PC-3 (cell line): ENCODE data around the gene TRAPPC11. TPM values are rescaled to one million over a fixed set of nuclear protein-coding genes. Genes with fewer than 3 reads are reported as not detected.

Experiments
- ATAC-seq: fragments of 200-7000 bp; cut with Tn5 transposase; 2 replicates; pipeline ENCODE4 v1.9.1; 2020; ENCODE audit warnings: mild to moderate bottlenecking, moderate library complexity
- BruUV-seq: library from RNA; stranded (reverse); fragments of 400-500 nt; replicated peaks from 2 replicates; lab custom pipeline; 2021; lab: Mats Ljungman, UMichigan
- CTCF ChIA-PET: fragments of 300-600 bp; sonication (Branson Sonifier 250); formaldehyde crosslinking; loops from one replicate; lab custom pipeline; 2022; ENCODE audit warnings: antibody characterized with exemption; lab: Charles Lee
- POLR2A ChIA-PET: fragments of 300-600 bp; sonication (Branson Sonifier 250); formaldehyde crosslinking; loops from one replicate; lab custom pipeline; 2022; ENCODE audit warnings: antibody characterized with exemption; ENCODE audit not compliant: unreplicated experiment; lab: Charles Lee
- DNase-seq: peaks from one replicate; pipeline ENCODE4 v3.0.0-alpha.2; 2015
- H2AFZ ChIP-seq: fragments of 300-600 bp; sonication (generic); 2 replicates; pipeline ENCODE4 v1.6.0; 2016; ENCODE audit warnings: antibody characterized with exemption, low read length
- H3F3A ChIP-seq: fragments of 300-600 bp; sonication (generic); one replicate; pipeline ENCODE4 v1.6.0; 2017; ENCODE audit warnings: antibody characterized with exemption, low read length, control low read depth, mild to moderate bottlenecking; ENCODE audit not compliant: unreplicated experiment
- H3K27ac ChIP-seq: fragments of 300-600 bp; sonication (generic); 2 replicates; pipeline ENCODE4 v1.5.1; 2016; ENCODE audit warnings: mild to moderate bottlenecking, low read length
- H3K27me3 ChIP-seq: fragments of 300-600 bp; sonication (generic); 2 replicates; pipeline ENCODE4 v1.6.1; 2016; ENCODE audit warnings: low read length, mixed read lengths
- H3K36me3 ChIP-seq: fragments of 300-600 bp; sonication (generic); 2 replicates; pipeline ENCODE4 v1.6.1; 2016; ENCODE audit warnings: low read depth, mixed run types, low read length, mixed read lengths
- H3K4me1 ChIP-seq: fragments of 300-600 bp; sonication (generic); 2 replicates; pipeline ENCODE4 v1.5.1; 2016; ENCODE audit warnings: low read length; ENCODE audit not compliant: insufficient read depth
- H3K4me2 ChIP-seq: fragments of 300-600 bp; sonication (generic); 2 replicates; pipeline ENCODE4 v1.6.0; 2016; ENCODE audit warnings: low read length
- H3K4me3 ChIP-seq: fragments of 300-600 bp; sonication (generic); 2 replicates; pipeline ENCODE4 v1.5.1; 2016; ENCODE audit warnings: mild to moderate bottlenecking, low read length, mixed read lengths
- H3K79me2 ChIP-seq: fragments of 300-600 bp; sonication (generic); 2 replicates; pipeline ENCODE4 v1.6.1; 2017; ENCODE audit warnings: low read length, mixed read lengths
- H3K9ac ChIP-seq: fragments of 300-600 bp; sonication (generic); 2 replicates; pipeline ENCODE4 v1.6.0; 2016; ENCODE audit warnings: mild to moderate bottlenecking, low read length
- H3K9me2 ChIP-seq: fragments of 300-600 bp; sonication (generic); replicated peaks from 2 replicates; pipeline ENCODE4 v1.6.1; 2016; ENCODE audit warnings: mixed run types, low read length, mixed read lengths
- H3K9me3 ChIP-seq: fragments of 300-600 bp; sonication (generic); 2 replicates; pipeline ENCODE4 v1.6.1; 2016; ENCODE audit warnings: low read length, mixed read lengths
- H4K20me1 ChIP-seq: fragments of 300-600 bp; sonication (generic); 2 replicates; pipeline ENCODE4 v1.6.1; 2016; ENCODE audit warnings: low read length, mixed read lengths
- EZH2 ChIP-seq: fragments of 300-600 bp; sonication (generic); IDR thresholded peaks from one replicate; pipeline ENCODE4 v1.6.1; 2017; ENCODE audit warnings: antibody characterized with exemption, mild to moderate bottlenecking, low read length; ENCODE audit not compliant: unreplicated experiment
- EZH2phosphoT487 ChIP-seq: fragments of 300-600 bp; sonication (generic); IDR thresholded peaks from 2 replicates; pipeline ENCODE4 v1.6.1; 2018; ENCODE audit warnings: mild to moderate bottlenecking, antibody characterized with exemption, low read length, borderline replicate concordance
- intact Hi-C: fragments of 100-400 bp; cut with micrococcal nuclease; formaldehyde crosslinking; loops from 2 replicates; pipeline ENCODE4 v1.9.0; 2023
- total RNA-seq: library from RNA; depleted of rRNA; stranded (reverse); fragments of >200 nt; gene quantifications from 2 replicates; pipeline ENCODE4 v1.2.3, GENCODE V29; 2014
- TF ChIP-seq, protein P1 (sequence below): fragments of 300-600 bp; sonication (generic); conservative IDR thresholded peaks from 2 replicates; pipeline ENCODE4 v1.5.1; 2017; ENCODE audit warnings: antibody characterized with exemption, low read depth, mild to moderate bottlenecking, low read length

The TRAPPC11 gene
- total RNA-seq, 1 experiment from 2014 or later: 20.0 TPM

GRCh38 chr4:183612329-183613250 lies 46.5 kb upstream of the TRAPPC11 start:
- H3K27ac ChIP-seq: no peak overlapping the region
- H2AFZ ChIP-seq: no peak overlapping the region

DNA sequence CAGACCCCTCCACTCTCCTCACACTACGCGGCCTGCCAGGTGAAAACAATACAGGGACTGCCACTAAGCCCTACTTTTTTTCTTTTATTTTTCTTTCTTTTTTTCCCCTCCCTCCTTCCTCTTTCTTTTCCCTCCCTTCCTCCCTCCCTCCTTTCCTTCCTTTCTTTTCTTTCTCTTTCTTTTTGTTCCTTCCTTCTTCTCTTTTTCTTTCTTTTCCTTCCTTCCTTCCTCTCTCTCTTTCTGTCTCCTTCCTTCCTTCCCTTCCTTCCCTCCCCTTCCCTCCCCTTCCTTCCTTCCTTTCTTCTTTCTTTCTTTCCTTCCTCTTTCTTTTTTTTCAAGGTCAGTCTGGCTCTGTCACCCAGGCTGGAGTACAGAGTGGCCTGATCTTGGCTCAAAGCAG lies 42.0 kb upstream of the TRAPPC11 start:
- TF ChIP-seq EZH2 (no peak), EZH2phosphoT487 (no peak)
- TF ChIP-seq, protein P1, sequence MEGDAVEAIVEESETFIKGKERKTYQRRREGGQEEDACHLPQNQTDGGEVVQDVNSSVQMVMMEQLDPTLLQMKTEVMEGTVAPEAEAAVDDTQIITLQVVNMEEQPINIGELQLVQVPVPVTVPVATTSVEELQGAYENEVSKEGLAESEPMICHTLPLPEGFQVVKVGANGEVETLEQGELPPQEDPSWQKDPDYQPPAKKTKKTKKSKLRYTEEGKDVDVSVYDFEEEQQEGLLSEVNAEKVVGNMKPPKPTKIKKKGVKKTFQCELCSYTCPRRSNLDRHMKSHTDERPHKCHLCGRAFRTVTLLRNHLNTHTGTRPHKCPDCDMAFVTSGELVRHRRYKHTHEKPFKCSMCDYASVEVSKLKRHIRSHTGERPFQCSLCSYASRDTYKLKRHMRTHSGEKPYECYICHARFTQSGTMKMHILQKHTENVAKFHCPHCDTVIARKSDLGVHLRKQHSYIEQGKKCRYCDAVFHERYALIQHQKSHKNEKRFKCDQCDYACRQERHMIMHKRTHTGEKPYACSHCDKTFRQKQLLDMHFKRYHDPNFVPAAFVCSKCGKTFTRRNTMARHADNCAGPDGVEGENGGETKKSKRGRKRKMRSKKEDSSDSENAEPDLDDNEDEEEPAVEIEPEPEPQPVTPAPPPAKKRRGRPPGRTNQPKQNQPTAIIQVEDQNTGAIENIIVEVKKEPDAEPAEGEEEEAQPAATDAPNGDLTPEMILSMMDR: no peak
- no peak overlapping the region for H3K27ac ChIP-seq
- H3K4me1 ChIP-seq: no peaks in the 10 kb centered on the region
- ATAC-seq (no peak), DNase-seq (no peak)
- no peaks in the 10 kb centered on the region for H3K36me3 ChIP-seq
- intact Hi-C loops: no loop called here
- ChIA-PET CTCF (no interaction called here), POLR2A (no interaction called here)
- no peaks in the 10 kb centered on the region for H3K79me2 ChIP-seq
- H4K20me1 ChIP-seq: no peaks in the 10 kb centered on the region
- H3K4me2 ChIP-seq: no peak overlapping the region
- no peaks in the 10 kb centered on the region for H3F3A ChIP-seq
- H3K4me3 ChIP-seq: no peak overlapping the region
- H3K9me3 ChIP-seq: no peaks in the 10 kb centered on the region
- no TSS peak for BruUV-seq
- no peak overlapping the region for H3K9ac ChIP-seq
- no peak overlapping the region for H2AFZ ChIP-seq
- no peaks in the 10 kb centered on the region for H3K9me2 ChIP-seq
- no peaks in the 10 kb centered on the region for H3K27me3 ChIP-seq

More at GRCh38 chr4:183612329-183613250, 46.5 kb upstream of the TRAPPC11 start:
- ChIA-PET POLR2A (no interaction called here), CTCF (no interaction called here)
- Histone ChIP-seq H3K9me2 (no peaks in the 10 kb centered on the region), H3K79me2 (no peaks in the 10 kb centered on the region), H3K36me3 (no peaks in the 10 kb centered on the region), H3F3A (no peaks in the 10 kb centered on the region), H4K20me1 (no peaks in the 10 kb centered on the region), H3K4me3 (no peak overlapping the region), H3K4me1 (peaks cover 8% of the 10 kb centered on the region; the same call in 1 of the 2 replicates), H3K9me3 (no peaks in the 10 kb centered on the region), H3K4me2 (no peak overlapping the region), H3K9ac (no peak overlapping the region), H3K27me3 (no peaks in the 10 kb centered on the region)
- DNase-seq (no peak), ATAC-seq (no peak)
- intact Hi-C loops: no loop called here
- TF ChIP-seq EZH2: no peak
- TF ChIP-seq EZH2phosphoT487: no peak
- TF ChIP-seq, protein P1: no peak
- no TSS peak for BruUV-seq

GRCh38 chr4:183618681-183619080 lies 40.4 kb upstream of the TRAPPC11 start:
- H3K9me3 ChIP-seq: no peaks in the 10 kb centered on the region
- ChIA-PET POLR2A (no interaction called here), CTCF (no interaction called here)
- no peaks in the 10 kb centered on the region for H3K79me2 ChIP-seq
- intact Hi-C loops: no loop called here
- H3K9ac ChIP-seq: no peak overlapping the region
- H3K4me2 ChIP-seq: no peak overlapping the region
- no peak overlapping the region for H2AFZ ChIP-seq
- TF ChIP-seq EZH2phosphoT487 (no peak), EZH2 (no peak)
- TF ChIP-seq, protein P1: no peak
- no peaks in the 10 kb centered on the region for H3K27me3 ChIP-seq
- H3K27ac ChIP-seq: no peak overlapping the region
- no peaks in the 10 kb centered on the region for H3K9me2 ChIP-seq
- BruUV-seq: no TSS peak
- no peak for ATAC-seq
- no peaks in the 10 kb centered on the region for H3K4me1 ChIP-seq
- no peaks in the 10 kb centered on the region for H3F3A ChIP-seq
- no peak for DNase-seq
- no peaks in the 10 kb centered on the region for H3K36me3 ChIP-seq
- H3K4me3 ChIP-seq: no peak overlapping the region
- no peaks in the 10 kb centered on the region for H4K20me1 ChIP-seq
